Measurements from ENCODE around the gene OPN1MW2.
"Not testable (repeated sequence)": the region's sequence is repeated elsewhere in the genome, so short reads cannot be mapped to it uniquely, and the experiment has no call there.

The OPN1MW2 gene

DNA sequence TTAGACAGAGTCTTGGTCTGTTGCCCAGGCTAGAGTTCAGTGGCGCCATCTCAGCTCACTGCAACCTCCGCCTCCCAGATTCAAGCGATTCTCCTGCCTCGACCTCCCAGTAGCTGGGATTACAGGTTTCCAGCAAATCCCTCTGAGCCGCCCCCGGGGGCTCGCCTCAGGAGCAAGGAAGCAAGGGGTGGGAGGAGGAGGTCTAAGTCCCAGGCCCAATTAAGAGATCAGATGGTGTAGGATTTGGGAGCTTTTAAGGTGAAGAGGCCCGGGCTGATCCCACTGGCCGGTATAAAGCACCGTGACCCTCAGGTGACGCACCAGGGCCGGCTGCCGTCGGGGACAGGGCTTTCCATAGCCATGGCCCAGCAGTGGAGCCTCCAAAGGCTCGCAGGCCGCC, at the start of gene OPN1MW2:
Gene OPN1MW2 (plus strand): TSS at position 301 of the 400 bp plus-strand sequence. CDS start 60 bp downstream, at position 361.
- DNase-seq = not testable (repeated sequence)

DNA sequence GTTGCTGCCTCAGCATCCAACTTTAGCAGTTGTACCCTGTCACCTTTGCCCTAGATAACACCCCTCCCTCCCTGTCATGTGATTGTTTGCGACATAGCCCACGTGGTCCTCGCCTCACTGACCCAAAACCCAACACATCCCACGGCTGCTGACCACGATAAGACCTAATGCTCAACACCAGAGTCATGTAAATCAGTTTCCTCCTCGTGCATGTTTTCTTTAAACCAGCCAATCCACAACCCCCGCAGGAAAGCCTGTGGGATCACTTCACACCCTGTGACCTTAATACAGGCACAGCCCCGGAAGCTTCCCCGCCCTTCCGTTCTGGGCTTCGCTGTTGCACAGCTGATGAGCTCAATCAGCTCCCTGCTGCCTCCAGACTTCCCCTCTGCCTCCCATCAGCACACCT, 47.0 kb upstream of the OPN1MW2 start:
- not testable (repeated sequence) for DNase-seq

DNA sequence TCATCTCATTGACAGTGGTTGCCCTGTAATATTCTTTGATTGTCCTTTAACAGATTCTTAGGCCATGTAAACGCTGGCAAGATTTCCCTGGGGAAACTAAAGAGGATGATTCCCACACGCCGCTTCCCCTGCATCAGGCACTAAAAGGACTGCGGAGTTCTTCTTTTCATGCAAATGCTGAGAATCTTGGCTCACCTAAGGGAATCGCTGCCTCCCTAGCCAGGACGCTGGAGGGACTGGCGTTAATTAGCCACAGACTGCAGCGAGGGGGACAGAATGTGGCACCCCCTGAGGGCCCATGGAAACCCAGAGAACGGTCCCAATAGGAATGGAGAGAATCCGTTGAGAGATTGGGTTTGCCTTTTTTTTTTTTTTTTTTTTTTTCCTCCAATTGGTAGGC, 45.2 kb upstream of the OPN1MW2 start:
- not testable (repeated sequence) for DNase-seq

DNA sequence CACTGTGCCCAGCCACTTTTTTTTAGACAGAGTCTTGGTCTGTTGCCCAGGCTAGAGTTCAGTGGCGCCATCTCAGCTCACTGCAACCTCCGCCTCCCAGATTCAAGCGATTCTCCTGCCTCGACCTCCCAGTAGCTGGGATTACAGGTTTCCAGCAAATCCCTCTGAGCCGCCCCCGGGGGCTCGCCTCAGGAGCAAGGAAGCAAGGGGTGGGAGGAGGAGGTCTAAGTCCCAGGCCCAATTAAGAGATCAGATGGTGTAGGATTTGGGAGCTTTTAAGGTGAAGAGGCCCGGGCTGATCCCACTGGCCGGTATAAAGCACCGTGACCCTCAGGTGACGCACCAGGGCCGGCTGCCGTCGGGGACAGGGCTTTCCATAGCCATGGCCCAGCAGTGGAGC, 37.3 kb upstream of the OPN1MW2 start, which contains the start of gene OPN1MW:
Gene OPN1MW (plus strand): TSS at position 301 of the 400 bp plus-strand sequence. CDS start 82 bp downstream, at position 383.
- DNase-seq = not testable (repeated sequence)

DNA sequence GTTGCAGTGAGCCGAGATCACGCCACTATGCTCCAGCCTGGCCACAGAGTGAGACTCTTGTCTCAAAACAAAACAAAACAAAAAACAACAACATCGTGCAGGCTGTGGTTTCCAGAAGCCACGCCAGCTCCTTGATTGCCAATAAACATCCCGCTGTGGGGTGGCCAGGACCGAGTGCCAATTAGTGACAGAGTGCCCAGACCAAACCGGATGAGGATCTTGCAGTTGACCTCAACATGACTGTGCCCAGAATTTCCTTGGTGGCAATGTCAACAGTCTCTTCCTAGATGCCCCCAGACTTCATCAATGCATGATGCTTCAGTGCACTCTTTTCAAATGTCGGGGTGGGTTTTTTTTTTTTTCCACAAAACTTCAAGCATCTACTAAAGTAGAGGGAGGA, 35.8 kb upstream of the OPN1MW2 start:
- DNase-seq = not testable (repeated sequence)

DNA sequence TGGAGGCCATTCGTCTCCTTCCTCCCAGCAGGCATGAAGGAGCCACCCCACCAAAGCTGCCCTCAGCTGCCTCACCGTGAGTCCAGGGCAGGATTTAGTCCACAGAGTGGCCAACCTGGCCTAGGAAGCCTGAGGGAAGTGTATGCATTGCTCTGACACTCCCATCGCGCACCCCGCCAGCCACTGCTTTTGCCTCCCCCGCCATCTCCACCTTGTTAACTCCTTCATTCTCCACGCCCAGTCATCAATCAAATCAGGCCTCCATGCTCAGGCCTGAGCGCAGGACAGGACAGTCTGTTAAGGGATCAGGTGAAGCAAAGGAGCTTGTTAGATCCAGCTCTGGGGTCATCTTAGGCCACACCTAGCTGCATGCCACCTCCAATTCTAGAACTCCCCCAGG, 26.7 kb upstream of the OPN1MW2 start:
- DNase-seq = not testable (repeated sequence)

DNA sequence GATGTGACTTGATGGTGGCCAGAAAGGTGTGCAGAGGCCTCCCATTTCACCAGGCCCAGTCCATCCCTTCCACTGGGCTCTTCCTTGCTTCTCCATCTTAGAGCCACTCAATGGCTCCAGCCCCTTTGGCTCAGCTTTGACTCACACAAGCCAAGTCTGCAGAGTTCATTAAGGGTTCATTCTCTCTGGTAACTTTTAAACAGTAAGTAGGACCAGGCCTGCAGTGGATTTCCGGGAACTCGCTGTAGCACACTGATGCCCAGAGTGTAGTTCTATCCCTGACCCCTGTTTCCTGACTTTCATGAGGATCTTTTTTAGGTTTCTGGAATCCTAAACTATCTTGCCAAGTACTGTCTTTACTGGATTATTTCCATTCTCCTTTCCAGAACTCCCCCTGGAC, 25.2 kb upstream of the OPN1MW2 start:
- not testable (repeated sequence) for DNase-seq

DNA sequence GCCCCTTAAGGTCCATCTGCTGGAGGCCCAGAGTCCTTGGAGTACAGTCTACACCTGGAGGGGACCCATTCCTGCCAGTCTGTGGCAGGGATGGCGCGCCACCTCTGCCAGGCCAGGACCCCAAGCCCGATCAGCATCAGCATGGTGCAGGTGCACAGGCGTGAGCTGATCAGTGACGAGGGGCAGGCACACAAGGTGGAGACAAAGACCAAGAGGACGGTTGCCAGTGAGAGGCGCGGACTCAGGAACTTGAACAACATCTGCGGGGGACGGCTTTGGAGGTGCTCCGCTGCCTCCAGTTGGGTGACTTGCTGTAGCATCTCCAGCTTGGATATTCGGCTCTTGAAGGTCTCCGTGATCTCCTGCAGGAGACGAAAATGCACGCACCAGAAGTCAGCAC, 23.1 kb upstream of the OPN1MW2 start:
- DNase-seq = not testable (repeated sequence)

DNA sequence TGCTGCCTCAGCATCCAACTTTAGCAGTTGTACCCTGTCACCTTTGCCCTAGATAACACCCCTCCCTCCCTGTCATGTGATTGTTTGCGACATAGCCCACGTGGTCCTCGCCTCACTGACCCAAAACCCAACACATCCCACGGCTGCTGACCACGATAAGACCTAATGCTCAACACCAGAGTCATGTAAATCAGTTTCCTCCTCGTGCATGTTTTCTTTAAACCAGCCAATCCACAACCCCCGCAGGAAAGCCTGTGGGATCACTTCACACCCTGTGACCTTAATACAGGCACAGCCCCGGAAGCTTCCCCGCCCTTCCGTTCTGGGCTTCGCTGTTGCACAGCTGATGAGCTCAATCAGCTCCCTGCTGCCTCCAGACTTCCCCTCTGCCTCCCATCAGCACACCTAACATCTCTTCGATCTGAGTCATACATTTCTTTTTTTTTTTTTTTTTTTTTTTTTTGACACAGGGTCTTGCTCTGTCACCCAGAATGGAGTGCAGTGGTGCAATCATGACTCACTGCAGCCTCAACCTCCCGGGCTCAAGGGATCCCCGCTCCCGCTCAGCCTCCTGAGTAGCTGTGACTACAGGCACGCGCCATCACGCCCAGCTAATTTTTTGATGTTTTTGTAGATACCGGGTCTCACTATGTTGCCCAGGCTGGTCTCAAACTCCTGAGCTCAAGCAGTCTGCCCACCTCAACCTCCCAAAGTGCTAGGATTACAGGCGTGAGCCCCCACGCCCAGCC, 9.7 kb upstream of the OPN1MW2 start:
- not testable (repeated sequence) for DNase-seq

DNA sequence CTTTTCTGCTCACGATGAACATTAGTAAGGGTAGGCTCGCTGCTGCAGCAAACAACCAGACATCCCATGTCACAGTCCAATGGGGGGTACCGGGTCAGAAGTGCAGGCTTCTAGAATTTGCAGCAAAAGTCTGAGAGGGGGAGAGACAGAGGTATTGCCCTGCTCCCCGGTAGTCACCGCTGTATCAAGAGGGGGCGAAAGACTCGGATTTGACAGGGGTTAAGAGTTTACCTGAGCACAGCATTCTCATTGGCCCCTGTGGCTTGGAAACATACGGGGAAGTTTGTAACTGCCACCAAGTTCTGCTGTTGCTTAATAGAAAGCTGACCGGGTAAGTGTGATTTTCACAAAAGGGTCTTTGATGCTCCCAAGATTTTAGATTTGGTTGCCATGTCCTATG, 8.5 kb upstream of the OPN1MW2 start:
- not testable (repeated sequence) for DNase-seq

DNA sequence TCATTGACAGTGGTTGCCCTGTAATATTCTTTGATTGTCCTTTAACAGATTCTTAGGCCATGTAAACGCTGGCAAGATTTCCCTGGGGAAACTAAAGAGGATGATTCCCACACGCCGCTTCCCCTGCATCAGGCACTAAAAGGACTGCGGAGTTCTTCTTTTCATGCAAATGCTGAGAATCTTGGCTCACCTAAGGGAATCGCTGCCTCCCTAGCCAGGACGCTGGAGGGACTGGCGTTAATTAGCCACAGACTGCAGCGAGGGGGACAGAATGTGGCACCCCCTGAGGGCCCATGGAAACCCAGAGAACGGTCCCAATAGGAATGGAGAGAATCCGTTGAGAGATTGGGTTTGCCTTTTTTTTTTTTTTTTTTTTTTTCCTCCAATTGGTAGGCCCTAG, 8.1 kb upstream of the OPN1MW2 start:
- not testable (repeated sequence) for DNase-seq

DNA sequence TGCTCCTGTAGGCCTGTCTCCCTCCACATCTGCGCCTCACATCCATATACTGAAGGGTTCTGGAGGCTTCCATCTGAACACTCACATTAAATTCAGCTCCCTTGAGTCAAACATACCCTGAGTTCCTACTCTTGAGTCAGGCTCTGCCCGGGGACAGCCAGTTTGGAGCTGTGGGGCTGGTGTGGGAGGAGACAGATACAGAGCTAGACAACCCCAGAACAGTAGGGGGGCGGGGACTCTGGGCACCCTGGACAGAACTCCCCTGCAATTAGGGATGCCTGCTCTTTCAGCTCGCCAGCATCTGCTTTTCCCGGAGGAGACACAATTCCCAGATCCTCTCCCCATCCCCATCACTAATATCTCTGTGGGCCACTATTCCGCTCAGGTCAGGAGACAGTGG, 5.7 kb downstream of the OPN1MW2 start:
- DNase-seq = not testable (repeated sequence)

DNA sequence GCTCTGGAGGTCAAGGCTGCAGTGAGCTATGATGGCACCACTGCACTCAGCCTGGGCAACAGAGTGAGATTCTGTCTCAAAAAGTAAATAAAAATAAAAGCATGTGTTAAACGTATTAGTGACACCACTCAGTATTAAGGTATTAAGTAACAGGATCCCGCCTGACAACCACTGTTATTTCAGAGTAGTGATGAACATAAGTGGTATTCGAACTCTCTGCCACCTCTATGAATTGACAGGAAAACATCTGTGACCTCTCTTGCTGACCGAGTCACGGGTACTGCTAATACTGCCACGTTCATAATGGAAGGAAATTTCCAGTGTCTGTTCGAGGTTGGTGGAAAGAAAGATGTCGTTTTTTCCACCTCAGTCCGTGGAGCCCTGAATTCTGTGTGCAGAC, 7.2 kb downstream of the OPN1MW2 start:
- not testable (repeated sequence) for DNase-seq

DNA sequence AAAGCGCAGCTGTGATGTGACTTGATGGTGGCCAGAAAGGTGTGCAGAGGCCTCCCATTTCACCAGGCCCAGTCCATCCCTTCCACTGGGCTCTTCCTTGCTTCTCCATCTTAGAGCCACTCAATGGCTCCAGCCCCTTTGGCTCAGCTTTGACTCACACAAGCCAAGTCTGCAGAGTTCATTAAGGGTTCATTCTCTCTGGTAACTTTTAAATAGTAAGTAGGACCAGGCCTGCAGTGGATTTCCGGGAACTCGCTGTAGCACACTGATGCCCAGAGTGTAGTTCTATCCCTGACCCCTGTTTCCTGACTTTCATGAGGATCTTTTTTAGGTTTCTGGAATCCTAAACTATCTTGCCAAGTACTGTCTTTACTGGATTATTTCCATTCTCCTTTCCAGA, 11.9 kb downstream of the OPN1MW2 start:
- DNase-seq = not testable (repeated sequence)

DNA sequence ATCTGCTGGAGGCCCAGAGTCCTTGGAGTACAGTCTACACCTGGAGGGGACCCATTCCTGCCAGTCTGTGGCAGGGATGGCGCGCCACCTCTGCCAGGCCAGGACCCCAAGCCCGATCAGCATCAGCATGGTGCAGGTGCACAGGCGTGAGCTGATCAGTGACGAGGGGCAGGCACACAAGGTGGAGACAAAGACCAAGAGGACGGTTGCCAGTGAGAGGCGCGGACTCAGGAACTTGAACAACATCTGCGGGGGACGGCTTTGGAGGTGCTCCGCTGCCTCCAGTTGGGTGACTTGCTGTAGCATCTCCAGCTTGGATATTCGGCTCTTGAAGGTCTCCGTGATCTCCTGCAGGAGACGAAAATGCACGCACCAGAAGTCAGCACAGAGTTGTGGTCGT, 14.1 kb downstream of the OPN1MW2 start:
- DNase-seq = not testable (repeated sequence)

DNA sequence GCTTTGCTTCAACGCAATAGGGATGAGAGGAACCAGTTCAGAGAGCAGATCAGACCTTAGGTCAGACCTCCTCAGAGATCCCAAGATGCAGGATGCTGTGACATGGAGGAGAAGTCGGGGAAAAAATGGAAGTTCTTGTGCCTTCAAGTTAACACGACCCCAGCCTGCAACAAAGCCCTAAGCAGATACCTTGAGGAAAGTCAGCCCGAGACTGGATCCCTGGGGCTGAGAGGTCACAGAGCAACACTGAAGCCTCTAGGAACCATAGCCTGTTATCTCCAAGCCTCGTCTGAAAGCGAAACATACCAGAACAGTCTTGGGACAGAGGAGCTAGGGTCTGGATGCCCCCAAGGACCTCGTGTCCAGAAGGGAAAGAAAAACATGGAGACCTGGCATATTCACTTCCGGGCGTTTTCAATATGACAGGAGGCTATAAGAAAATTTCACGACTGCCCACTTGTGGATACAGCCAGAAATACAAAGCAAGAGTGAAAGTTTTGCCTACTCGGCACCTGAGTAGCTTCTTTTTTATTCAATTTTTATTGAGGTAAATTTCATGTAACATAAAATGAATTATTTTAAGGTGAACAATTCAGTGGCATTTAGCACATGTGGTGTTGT, 19.5 kb downstream of the OPN1MW2 start:
- not testable (repeated sequence) for DNase-seq

DNA sequence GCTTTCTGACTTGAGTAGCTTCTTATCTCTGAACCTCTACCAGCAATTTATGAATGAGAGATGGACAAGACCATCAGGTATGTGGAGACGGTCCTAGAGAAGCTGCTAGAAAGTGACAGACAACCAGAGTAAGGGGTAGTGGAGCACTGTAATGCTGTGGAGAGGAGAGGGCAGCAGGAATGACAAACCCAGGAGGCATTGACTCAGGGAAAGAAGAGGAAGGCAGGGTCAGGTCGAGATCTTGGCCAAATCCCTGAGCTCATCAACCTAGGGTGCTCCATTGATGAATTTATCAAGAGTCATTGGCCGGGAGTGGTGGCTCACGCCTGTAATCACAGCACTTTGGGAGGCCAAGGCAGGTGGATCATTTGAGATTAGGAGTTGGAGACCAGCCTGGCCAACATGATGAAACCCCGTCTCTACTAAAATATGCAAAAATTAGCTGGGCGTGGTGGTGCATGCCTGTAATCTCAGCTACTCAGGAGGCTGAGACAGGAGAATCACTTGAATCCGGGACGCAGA, 20.5 kb downstream of the OPN1MW2 start:
- not testable (repeated sequence) for DNase-seq

DNA sequence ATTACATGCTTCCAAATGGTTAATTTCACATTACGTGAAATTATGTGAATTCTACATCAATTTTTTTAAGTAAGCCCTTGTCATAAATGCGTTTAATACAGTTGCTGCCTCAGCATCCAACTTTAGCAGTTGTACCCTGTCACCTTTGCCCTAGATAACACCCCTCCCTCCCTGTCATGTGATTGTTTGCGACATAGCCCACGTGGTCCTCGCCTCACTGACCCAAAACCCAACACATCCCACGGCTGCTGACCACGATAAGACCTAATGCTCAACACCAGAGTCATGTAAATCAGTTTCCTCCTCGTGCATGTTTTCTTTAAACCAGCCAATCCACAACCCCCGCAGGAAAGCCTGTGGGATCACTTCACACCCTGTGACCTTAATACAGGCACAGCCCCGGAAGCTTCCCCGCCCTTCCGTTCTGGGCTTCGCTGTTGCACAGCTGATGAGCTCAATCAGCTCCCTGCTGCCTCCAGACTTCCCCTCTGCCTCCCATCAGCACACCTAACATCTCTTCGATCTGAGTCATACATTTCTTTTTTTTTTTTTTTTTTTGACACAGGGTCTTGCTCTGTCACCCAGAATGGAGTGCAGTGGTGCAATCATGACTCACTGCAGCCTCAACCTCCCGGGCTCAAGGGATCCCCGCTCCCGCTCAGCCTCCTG, 28.0 kb downstream of the OPN1MW2 start:
- DNase-seq = not testable (repeated sequence)

DNA sequence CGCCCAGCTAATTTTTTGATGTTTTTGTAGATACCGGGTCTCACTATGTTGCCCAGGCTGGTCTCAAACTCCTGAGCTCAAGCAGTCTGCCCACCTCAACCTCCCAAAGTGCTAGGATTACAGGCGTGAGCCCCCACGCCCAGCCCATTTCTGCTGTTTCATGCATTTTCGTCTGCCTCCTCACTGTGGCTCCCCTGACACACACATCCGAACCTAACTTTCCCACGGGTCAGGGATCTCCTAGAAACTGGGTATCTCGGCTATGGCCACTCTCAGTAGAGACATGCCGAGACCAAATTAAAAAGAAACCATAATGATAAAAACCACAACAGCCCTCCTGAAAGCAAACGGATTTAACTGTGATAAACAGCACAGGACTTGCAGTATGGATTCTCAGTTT, 28.5 kb downstream of the OPN1MW2 start:
- DNase-seq = not testable (repeated sequence)

DNA sequence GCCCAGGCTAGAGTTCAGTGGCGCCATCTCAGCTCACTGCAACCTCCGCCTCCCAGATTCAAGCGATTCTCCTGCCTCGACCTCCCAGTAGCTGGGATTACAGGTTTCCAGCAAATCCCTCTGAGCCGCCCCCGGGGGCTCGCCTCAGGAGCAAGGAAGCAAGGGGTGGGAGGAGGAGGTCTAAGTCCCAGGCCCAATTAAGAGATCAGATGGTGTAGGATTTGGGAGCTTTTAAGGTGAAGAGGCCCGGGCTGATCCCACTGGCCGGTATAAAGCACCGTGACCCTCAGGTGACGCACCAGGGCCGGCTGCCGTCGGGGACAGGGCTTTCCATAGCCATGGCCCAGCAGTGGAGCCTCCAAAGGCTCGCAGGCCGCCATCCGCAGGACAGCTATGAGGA, 37.7 kb downstream of the OPN1MW2 start, which contains the start of gene OPN1MW3:
Gene OPN1MW3 (plus strand): TSS at position 301 of the 400 bp plus-strand sequence. CDS start 38 bp downstream, at position 339.
- not testable (repeated sequence) for DNase-seq

DNA sequence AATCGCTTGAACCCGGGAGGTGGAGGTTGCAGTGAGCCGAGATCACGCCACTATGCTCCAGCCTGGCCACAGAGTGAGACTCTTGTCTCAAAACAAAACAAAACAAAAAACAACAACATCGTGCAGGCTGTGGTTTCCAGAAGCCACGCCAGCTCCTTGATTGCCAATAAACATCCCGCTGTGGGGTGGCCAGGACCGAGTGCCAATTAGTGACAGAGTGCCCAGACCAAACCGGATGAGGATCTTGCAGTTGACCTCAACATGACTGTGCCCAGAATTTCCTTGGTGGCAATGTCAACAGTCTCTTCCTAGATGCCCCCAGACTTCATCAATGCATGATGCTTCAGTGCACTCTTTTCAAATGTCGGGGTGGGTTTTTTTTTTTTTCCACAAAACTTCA, 39.2 kb downstream of the OPN1MW2 start:
- not testable (repeated sequence) for DNase-seq

DNA sequence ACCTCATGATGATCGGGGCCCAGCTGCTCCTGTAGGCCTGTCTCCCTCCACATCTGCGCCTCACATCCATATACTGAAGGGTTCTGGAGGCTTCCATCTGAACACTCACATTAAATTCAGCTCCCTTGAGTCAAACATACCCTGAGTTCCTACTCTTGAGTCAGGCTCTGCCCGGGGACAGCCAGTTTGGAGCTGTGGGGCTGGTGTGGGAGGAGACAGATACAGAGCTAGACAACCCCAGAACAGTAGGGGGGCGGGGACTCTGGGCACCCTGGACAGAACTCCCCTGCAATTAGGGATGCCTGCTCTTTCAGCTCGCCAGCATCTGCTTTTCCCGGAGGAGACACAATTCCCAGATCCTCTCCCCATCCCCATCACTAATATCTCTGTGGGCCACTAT, 43.5 kb downstream of the OPN1MW2 start:
- not testable (repeated sequence) for DNase-seq

DNA sequence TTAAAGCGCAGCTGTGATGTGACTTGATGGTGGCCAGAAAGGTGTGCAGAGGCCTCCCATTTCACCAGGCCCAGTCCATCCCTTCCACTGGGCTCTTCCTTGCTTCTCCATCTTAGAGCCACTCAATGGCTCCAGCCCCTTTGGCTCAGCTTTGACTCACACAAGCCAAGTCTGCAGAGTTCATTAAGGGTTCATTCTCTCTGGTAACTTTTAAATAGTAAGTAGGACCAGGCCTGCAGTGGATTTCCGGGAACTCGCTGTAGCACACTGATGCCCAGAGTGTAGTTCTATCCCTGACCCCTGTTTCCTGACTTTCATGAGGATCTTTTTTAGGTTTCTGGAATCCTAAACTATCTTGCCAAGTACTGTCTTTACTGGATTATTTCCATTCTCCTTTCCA, 49.7 kb downstream of the OPN1MW2 start:
- DNase-seq = not testable (repeated sequence)

All from NCI-H1105 treated with DMSO at 0.1 percent for 48 hours (cell line).